ENCODE data around the gene PON2. TPM values are rescaled to one million over a fixed set of nuclear protein-coding genes. Genes with fewer than 3 reads are reported as not detected.

The PON2 gene
- total and polyA plus RNA-seq, 2 of the 13 experiments (the other 11 are each of a cell fraction or from before 2014, with no cell fraction given): 202 to 217 TPM

DNA sequence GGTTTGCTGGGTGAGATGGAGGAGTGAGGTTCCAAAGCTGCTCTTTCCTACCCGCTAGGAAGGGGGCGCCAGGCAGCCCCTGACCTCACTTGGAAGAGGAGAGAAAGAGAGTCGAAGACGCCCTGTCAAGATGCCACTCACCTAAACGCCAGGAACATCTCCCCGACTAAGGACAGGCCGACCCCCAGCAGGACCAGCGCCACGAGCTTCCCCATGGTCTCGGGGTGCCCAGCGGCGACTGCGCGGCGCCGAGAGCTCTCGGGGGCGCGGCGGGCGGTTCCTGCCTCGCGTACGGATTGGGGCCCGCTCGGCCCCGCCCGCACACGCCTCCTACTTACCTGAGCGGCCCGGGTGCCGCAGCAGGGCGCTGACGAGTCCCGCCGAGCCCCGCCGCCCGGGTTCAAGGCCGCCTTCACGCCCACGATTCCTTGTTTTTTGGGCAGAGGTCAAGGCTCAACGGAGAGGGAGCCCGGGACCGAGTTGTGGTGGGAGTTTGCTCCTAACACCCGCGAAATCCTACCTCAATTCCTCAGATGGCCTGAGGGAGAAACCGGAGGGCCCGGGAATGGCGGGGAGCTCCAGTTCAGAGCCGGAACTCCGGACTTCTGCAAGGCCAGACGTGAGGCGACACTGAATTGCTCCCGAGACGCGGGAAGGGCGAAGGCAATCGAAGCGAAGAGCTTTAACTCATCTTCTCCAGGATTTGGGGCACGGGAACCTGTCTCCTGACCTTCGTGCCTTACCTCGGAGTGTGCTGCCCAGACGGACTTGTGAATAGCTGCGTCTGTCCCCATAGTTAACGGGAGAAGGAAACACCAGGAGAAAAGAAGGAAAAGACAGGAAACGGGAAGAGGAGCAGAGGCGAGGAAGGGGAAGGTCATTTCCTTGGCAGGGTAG is 38.4 kb downstream of the PON2 start, which contains the start of gene PON3 (continued):
- TF ChIP-seq NPAS2 (CRISPR knock-in tag; IDR thresholded peaks at IDR 0.05; ENCODE audit: borderline replicate concordance) (no peak), PRPF4 (IDR thresholded peaks at IDR 0.05; ENCODE audit: low read depth, low read length, poor library complexity, severe bottlenecking) (no peak), HNRNPH1 (optimal IDR thresholded peaks at IDR 0.05; ENCODE audit: low read depth, low read length) (no peak), ZNF557 (CRISPR knock-in tag; IDR thresholded peaks at IDR 0.05) (no peak), ZNF431 (CRISPR knock-in tag; IDR thresholded peaks at IDR 0.05; ENCODE audit: borderline replicate concordance, low read depth) (no peak), ARNT (IDR thresholded peaks at IDR 0.05) (no peak), ZNF235 (CRISPR knock-in tag; IDR thresholded peaks at IDR 0.05; ENCODE audit: borderline replicate concordance) (peak; percentile 92), FOXM1 (CRISPR knock-in tag; IDR thresholded peaks at IDR 0.05) (no peak), ZNF792 (CRISPR knock-in tag; IDR thresholded peaks at IDR 0.05) (no peak; the same call in 1 of the 2 replicates), BRD4 (CRISPR knock-in tag; IDR thresholded peaks at IDR 0.05) (peak; percentile 71; the same call in 1 of the 2 replicates), ZNF329 (CRISPR knock-in tag; IDR thresholded peaks at IDR 0.05; ENCODE audit: low read depth) (no peak), MAFF (IDR thresholded peaks at IDR 0.05; ENCODE audit: low read depth, low read length) (no peak), REL (CRISPR knock-in tag; conservative IDR thresholded peaks at IDR 0.05) (no peak), CHD4 (IDR thresholded peaks at IDR 0.05; ENCODE audit: borderline replicate concordance, low read length) (no peak), ZNF335 (CRISPR knock-in tag; IDR thresholded peaks at IDR 0.05) (no peak), GLI4 (CRISPR knock-in tag; IDR thresholded peaks at IDR 0.05; ENCODE audit: borderline replicate concordance) (no peak), ZNF841 (CRISPR knock-in tag; IDR thresholded peaks at IDR 0.05; ENCODE audit: borderline replicate concordance) (no peak), ZNF17 (CRISPR knock-in tag; IDR thresholded peaks at IDR 0.05) (no peak), ZNF569 (CRISPR knock-in tag; IDR thresholded peaks at IDR 0.05; ENCODE audit: borderline replicate concordance) (no peak; the same call in 1 of the 2 replicates)
- TF ChIP-seq, protein P1, sequence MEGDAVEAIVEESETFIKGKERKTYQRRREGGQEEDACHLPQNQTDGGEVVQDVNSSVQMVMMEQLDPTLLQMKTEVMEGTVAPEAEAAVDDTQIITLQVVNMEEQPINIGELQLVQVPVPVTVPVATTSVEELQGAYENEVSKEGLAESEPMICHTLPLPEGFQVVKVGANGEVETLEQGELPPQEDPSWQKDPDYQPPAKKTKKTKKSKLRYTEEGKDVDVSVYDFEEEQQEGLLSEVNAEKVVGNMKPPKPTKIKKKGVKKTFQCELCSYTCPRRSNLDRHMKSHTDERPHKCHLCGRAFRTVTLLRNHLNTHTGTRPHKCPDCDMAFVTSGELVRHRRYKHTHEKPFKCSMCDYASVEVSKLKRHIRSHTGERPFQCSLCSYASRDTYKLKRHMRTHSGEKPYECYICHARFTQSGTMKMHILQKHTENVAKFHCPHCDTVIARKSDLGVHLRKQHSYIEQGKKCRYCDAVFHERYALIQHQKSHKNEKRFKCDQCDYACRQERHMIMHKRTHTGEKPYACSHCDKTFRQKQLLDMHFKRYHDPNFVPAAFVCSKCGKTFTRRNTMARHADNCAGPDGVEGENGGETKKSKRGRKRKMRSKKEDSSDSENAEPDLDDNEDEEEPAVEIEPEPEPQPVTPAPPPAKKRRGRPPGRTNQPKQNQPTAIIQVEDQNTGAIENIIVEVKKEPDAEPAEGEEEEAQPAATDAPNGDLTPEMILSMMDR (CRISPR knock-in tag; IDR thresholded peaks at IDR 0.05): peak; percentile 77
- TF ChIP-seq, protein P2, sequence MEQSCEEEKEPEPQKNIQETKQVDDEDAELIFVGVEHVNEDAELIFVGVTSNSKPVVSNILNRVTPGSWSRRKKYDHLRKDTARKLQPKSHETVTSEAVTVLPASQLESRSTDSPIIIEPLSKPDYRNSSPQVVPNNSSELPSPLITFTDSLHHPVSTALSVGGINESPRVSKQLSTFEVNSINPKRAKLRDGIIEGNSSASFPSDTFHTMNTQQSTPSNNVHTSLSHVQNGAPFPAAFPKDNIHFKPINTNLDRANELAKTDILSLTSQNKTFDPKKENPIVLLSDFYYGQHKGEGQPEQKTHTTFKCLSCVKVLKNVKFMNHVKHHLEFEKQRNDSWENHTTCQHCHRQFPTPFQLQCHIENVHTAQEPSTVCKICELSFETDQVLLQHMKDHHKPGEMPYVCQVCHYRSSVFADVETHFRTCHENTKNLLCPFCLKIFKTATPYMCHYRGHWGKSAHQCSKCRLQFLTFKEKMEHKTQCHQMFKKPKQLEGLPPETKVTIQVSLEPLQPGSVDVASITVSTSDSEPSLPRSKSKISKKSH (CRISPR knock-in tag; IDR thresholded peaks at IDR 0.05; ENCODE audit: borderline replicate concordance): peak; percentile 74; the same call in 1 of the 2 replicates
- TF ChIP-seq, protein P3, sequence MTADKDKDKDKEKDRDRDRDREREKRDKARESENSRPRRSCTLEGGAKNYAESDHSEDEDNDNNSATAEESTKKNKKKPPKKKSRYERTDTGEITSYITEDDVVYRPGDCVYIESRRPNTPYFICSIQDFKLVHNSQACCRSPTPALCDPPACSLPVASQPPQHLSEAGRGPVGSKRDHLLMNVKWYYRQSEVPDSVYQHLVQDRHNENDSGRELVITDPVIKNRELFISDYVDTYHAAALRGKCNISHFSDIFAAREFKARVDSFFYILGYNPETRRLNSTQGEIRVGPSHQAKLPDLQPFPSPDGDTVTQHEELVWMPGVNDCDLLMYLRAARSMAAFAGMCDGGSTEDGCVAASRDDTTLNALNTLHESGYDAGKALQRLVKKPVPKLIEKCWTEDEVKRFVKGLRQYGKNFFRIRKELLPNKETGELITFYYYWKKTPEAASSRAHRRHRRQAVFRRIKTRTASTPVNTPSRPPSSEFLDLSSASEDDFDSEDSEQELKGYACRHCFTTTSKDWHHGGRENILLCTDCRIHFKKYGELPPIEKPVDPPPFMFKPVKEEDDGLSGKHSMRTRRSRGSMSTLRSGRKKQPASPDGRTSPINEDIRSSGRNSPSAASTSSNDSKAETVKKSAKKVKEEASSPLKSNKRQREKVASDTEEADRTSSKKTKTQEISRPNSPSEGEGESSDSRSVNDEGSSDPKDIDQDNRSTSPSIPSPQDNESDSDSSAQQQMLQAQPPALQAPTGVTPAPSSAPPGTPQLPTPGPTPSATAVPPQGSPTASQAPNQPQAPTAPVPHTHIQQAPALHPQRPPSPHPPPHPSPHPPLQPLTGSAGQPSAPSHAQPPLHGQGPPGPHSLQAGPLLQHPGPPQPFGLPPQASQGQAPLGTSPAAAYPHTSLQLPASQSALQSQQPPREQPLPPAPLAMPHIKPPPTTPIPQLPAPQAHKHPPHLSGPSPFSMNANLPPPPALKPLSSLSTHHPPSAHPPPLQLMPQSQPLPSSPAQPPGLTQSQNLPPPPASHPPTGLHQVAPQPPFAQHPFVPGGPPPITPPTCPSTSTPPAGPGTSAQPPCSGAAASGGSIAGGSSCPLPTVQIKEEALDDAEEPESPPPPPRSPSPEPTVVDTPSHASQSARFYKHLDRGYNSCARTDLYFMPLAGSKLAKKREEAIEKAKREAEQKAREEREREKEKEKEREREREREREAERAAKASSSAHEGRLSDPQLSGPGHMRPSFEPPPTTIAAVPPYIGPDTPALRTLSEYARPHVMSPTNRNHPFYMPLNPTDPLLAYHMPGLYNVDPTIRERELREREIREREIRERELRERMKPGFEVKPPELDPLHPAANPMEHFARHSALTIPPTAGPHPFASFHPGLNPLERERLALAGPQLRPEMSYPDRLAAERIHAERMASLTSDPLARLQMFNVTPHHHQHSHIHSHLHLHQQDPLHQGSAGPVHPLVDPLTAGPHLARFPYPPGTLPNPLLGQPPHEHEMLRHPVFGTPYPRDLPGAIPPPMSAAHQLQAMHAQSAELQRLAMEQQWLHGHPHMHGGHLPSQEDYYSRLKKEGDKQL (CRISPR knock-in tag; IDR thresholded peaks at IDR 0.05; ENCODE audit: low read depth): no peak

Data from HepG2 (cell line).